ENCODE results near the gene TFDP2. TPM values are rescaled to one million over a fixed set of nuclear protein-coding genes. Genes with fewer than 3 reads are reported as not detected.
A peak's percentile ranks its signal among the peaks of the same experiment; 100 is the strongest.

The TFDP2 gene
- total RNA-seq, 6 donors from 2014 or later, result 25.1 to 48.5 (median 30.8) TPM

GRCh38 chr3:141933421-141934300 lies 215.7 kb downstream of the TFDP2 start:
- ATAC-seq (ENCODE audit: low FRiP score in 2 of 2) (no peak), DNase-seq (no peak)
- Histone ChIP-seq H3K4me3 (no peak overlapping the region), H3K27ac (no peak overlapping the region), H3K36me3 (no peaks in the 10 kb centered on the region), H3K27me3 (no peaks in the 10 kb centered on the region), H3K4me1 (no peaks in the 10 kb centered on the region), H3K9me3 (no peaks in the 10 kb centered on the region)
- WGBS, 2 donors, result 79 to 89% methylated on average over 15 to 16 of the region's 16 CpGs
- TF ChIP-seq CTCF (IDR thresholded peaks at IDR 0.05) (no peak), EP300 (IDR thresholded peaks at IDR 0.05) (no peak), POLR2A (IDR thresholded peaks at IDR 0.05) (no peak)

DNA sequence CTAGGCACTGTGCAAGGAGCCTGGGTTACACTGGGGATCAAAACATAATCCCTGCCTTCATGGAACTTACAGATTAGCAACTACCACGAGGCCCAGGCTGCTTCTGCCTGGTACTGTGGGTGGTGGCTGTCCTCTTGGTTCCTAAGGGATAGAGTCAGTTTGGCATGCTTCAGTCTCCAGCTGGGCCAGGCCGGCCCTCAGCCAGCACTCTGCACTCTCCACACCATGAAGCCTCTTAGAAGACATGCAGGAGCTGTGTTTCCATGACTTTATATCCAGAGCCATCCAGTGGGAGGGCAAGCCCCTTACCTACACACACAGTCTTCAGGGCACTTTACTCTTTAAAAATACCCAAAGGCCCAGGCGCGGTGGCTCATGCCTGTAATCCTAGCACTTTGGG lies 218.5 kb downstream of the TFDP2 start:
- Histone ChIP-seq H3K4me3 (no peak overlapping the region), H3K36me3 (peaks cover 0 to 15% (median under 1%) of the 10 kb centered on the region in 4 donors), H3K9me3 (no peaks in the 10 kb centered on the region), H3K27me3 (no peaks in the 10 kb centered on the region), H3K4me1 (no peaks in the 10 kb centered on the region), H3K27ac (no peak overlapping the region)
- DNase-seq (no peak), ATAC-seq (ENCODE audit: low FRiP score in 2 of 2) (peak; percentile 5 to 19)
- 96% methylated on average over 4 of the region's 4 CpGs for WGBS, 2 donors
- TF ChIP-seq CTCF (IDR thresholded peaks at IDR 0.05), result no peak

GRCh38 chr3:141929341-141929995 lies 219.9 kb downstream of the TFDP2 start:
- Histone ChIP-seq H3K4me3 (no peak overlapping the region), H3K27ac (no peak overlapping the region), H3K4me1 (no peaks in the 10 kb centered on the region), H3K27me3 (no peaks in the 10 kb centered on the region), H3K36me3 (peaks cover 0 to 29% (median 8%) of the 10 kb centered on the region in 4 donors), H3K9me3 (no peaks in the 10 kb centered on the region)
- ATAC-seq (ENCODE audit: low FRiP score in 2 of 2) (no peak), DNase-seq (no peak)
- no peak for TF ChIP-seq EP300 (IDR thresholded peaks at IDR 0.05)
- TF ChIP-seq POLR2AphosphoS5 (IDR thresholded peaks at IDR 0.05), result no peak
- no peak for TF ChIP-seq POLR2A (IDR thresholded peaks at IDR 0.05)
- no peak for TF ChIP-seq CTCF (IDR thresholded peaks at IDR 0.05)
- 91 to 96% methylated on average over 6 to 7 of the region's 7 CpGs for WGBS, 2 donors

- H3K9me3 ChIP-seq, result no peaks in the 10 kb centered on the region
- H3K4me1 ChIP-seq, result no peaks in the 10 kb centered on the region
- WGBS, 2 donors, result 91 to 93% methylated on average over 15 of the region's 15 CpGs
- H3K27me3 ChIP-seq, result no peaks in the 10 kb centered on the region
- ATAC-seq (ENCODE audit: low FRiP score in 2 of 2), result no peak
- TF ChIP-seq EP300 (IDR thresholded peaks at IDR 0.05), result no peak
- TF ChIP-seq CTCF (IDR thresholded peaks at IDR 0.05), result no peak
- no peak for DNase-seq
- no peak overlapping the region for H3K27ac ChIP-seq
- peaks cover 0 to 34% (median 12%) of the 10 kb centered on the region in 4 donors for H3K36me3 ChIP-seq
- no peak overlapping the region for H3K4me3 ChIP-seq
Measured at GRCh38 chr3:141928631-141929270, 220.6 kb downstream of the TFDP2 start.
